ENCODE data around the gene CEP192.
A peak's percentile ranks its signal among the peaks of the same experiment; 100 is the strongest.

GRCh38 chr18:13159579-13159978 is 168.4 kb downstream of the CEP192 start:
- TF ChIP-seq REST (IDR thresholded peaks at IDR 0.05; ENCODE audit: low read depth) (no peak), NFIC (IDR thresholded peaks at IDR 0.05) (no peak), ZBTB7A (IDR thresholded peaks at IDR 0.05; ENCODE audit: low read depth) (no peak), CREB1 (IDR thresholded peaks at IDR 0.05; ENCODE audit: low read depth) (no peak), EP300 (IDR thresholded peaks at IDR 0.05; ENCODE audit: borderline replicate concordance) (no peak), RAD21 (IDR thresholded peaks at IDR 0.05; ENCODE audit: low read depth) (peak; percentile 85), TEAD4 (IDR thresholded peaks at IDR 0.05) (no peak)
